ENCODE data around the gene LGMN. TPM values are rescaled to one million over a fixed set of nuclear protein-coding genes. Genes with fewer than 3 reads are reported as not detected.
A peak's percentile ranks its signal among the peaks of the same experiment; 100 is the strongest.
"Not testable (repeated sequence)": the region's sequence is repeated elsewhere in the genome, so short reads cannot be mapped to it uniquely, and the experiment has no call there.

The LGMN gene
- total RNA-seq, 1 experiment from 2014 or later, result 94.2 TPM

DNA sequence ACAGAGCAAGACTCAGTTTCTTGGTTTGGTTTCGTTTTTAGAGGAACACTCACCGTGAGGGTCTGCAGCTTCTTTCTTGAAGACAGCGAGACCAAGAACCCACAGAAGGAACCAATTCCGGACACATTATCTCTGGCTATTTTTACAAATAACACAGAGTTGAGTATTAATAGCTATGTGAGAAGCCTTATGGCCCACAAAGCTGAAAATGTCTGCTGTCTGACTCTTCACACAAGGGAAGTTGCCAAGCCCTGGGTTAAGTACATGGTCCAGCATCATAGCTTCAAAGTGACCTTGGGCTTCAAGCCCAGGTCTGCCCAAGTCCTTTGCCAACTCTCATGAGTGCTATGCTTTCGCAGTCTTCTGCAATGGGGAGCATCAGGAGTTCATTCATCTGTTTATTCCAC, 2.6 kb upstream of the LGMN start:
- H3K4me1 ChIP-seq, result peaks cover 5% of the 10 kb centered on the region; the same call in 1 of the 2 replicates

DNA sequence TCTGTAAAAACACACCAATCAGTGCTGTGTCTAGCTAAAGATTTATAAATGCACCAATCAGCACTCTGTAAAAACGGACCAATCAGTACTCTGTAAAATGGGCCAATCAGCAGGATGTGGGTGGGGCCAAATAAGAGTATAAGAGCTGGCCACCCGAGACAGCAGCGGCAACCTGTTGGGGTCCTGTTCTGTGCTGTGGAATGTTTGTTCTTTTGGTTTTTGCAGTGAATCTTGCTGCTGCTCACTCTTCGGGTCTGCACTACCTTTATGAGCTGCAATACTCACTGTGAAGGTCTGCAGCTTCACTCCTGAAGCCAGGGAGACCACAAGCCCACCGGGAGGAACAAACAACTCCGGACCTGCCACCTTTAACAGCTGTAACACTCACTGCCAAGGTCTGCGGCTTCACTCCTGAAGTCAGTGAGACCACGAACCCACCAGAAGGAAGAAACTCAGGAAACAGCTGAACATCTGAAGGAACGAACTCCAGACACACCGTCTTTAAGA, 1.8 kb upstream of the LGMN start:
- H3K9me3 ChIP-seq; H3K27ac Mint-ChIP-seq (ENCODE audit: unreplicated experiment); DNase-seq; H3K4me3 Mint-ChIP-seq (ENCODE audit: unreplicated experiment); intact Hi-C loops (cut with micrococcal nuclease; ENCODE audit: unreplicated experiment); H3K4me3 ChIP-seq (ENCODE audit: low read depth, low read length); H3K27me3 ChIP-seq (replicated peaks; ENCODE audit: control insufficient read depth, insufficient read depth, low read length); POLR2A ChIA-PET; H3K4me1 Mint-ChIP-seq (ENCODE audit: low read depth, unreplicated experiment); H3K9me3 Mint-ChIP-seq (ENCODE audit: unreplicated experiment); H3K4me1 ChIP-seq; BruUV-seq (replicated peaks); CTCF ChIA-PET; H3K36me3 ChIP-seq (ENCODE audit: control insufficient read depth, insufficient read depth, low read length); H3K27me3 Mint-ChIP-seq (ENCODE audit: insufficient read depth, unreplicated experiment): not testable (repeated sequence)
- peaks cover 12% of the 10 kb centered on the region for H3K36me3 Mint-ChIP-seq (ENCODE audit: insufficient read depth, unreplicated experiment)

More for the DNA sequence above, 2.6 kb upstream of the LGMN start:
- H3K27me3 Mint-ChIP-seq (ENCODE audit: insufficient read depth, unreplicated experiment), result peaks cover 4% of the 10 kb centered on the region
- H3K36me3 ChIP-seq (ENCODE audit: control insufficient read depth, insufficient read depth, low read length), result no peaks in the 10 kb centered on the region
- H3K36me3 Mint-ChIP-seq (ENCODE audit: insufficient read depth, unreplicated experiment), result peaks cover 12% of the 10 kb centered on the region
- H3K27ac Mint-ChIP-seq (ENCODE audit: unreplicated experiment), result no peak overlapping the region
- BruUV-seq (replicated peaks), result no TSS peak
- H3K4me3 ChIP-seq (ENCODE audit: low read depth, low read length), result no peak overlapping the region
- H3K9me3 ChIP-seq, result peaks cover 5% of the 10 kb centered on the region; the same call in 1 of the 2 replicates
- H3K4me1 Mint-ChIP-seq (ENCODE audit: low read depth, unreplicated experiment), result peaks cover 7% of the 10 kb centered on the region
- no peaks in the 10 kb centered on the region for H3K9me3 Mint-ChIP-seq (ENCODE audit: unreplicated experiment)
- intact Hi-C loops (cut with micrococcal nuclease; ENCODE audit: unreplicated experiment), result no loop called here
- no peaks in the 10 kb centered on the region for H3K27me3 ChIP-seq (replicated peaks; ENCODE audit: control insufficient read depth, insufficient read depth, low read length)
- POLR2A ChIA-PET, result interaction anchor here (0.5 kb wide), 1 partner anchor 216 kb away, joined by 9 read pairs; no protein-coding TSS in a partner anchor
- no peak overlapping the region for H3K4me3 Mint-ChIP-seq (ENCODE audit: unreplicated experiment)
- TF ChIP-seq CTCF (IDR thresholded peaks at IDR 0.05; ENCODE audit: insufficient read depth in 1 of 2, low read depth in 1 of 2, low read length in 1 of 2, severe bottlenecking in 1 of 2, unreplicated experiment in 1 of 2), result no peak
- CTCF ChIA-PET, result interaction anchor here (0.6 kb wide), 1 partner anchor 18 kb away, joined by 3 read pairs; no protein-coding TSS in a partner anchor
- no peak for DNase-seq

DNA sequence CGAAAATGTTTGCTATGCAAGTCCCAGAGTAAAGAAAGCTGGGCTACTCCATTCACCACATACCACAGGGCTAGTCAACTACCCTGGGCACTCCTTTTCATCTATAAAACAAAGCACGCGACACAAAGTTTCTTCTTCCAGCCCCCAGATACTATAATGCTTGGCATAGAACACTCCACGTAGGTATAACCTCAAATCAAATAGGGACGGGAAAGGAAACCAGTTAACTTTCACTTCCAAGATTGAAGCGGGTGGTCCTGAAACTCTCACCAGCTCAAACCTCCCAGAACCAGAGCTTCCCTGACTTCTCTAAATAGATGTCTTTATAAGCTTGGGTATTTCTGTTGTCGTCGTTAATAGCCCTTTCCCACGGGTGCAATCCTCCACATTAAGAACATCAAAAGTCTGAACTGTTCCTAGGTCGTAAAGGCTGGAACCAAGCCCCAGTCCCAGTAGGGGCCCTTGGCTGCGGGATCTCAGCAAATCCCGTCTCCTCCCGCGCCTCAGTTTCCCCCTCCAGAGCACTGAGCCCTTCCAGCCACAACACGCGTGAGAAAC, 647 bp downstream of the LGMN start:
- Mint-ChIP-seq H3K4me3 (ENCODE audit: unreplicated experiment) (peak overlapping the region; percentile 90), H3K4me1 (ENCODE audit: low read depth, unreplicated experiment) (peaks cover 7% of the 10 kb centered on the region), H3K36me3 (ENCODE audit: insufficient read depth, unreplicated experiment) (peaks cover 12% of the 10 kb centered on the region), H3K27me3 (ENCODE audit: insufficient read depth, unreplicated experiment) (no peaks in the 10 kb centered on the region), H3K9me3 (ENCODE audit: unreplicated experiment) (no peaks in the 10 kb centered on the region), H3K27ac (ENCODE audit: unreplicated experiment) (peak overlapping the region; percentile 86)
- H3K9me3 ChIP-seq, result peaks cover 5% of the 10 kb centered on the region; the same call in 1 of the 2 replicates
- ChIA-PET CTCF (interaction anchor here (0.7 to 1.6 kb wide), 2 partner anchors 23 to 59 kb away, joined by 3 read pairs; no protein-coding TSS in a partner anchor), POLR2A (interaction anchor here (0.6 to 1.6 kb wide), 6 partner anchors 11 to 46 kb away, joined by 3 to 18 read pairs (median 6); partner anchors contain the start of gene GOLGA5)
- intact Hi-C loops (cut with micrococcal nuclease; ENCODE audit: unreplicated experiment), result loop anchor here (1.0 to 2.0 kb wide), 2 partner anchors 33 to 47 kb away; partner anchors contain the start of gene GOLGA5
- H3K36me3 ChIP-seq (ENCODE audit: control insufficient read depth, insufficient read depth, low read length), result no peaks in the 10 kb centered on the region
- H3K27me3 ChIP-seq (replicated peaks; ENCODE audit: control insufficient read depth, insufficient read depth, low read length), result no peaks in the 10 kb centered on the region
- TF ChIP-seq CTCF (IDR thresholded peaks at IDR 0.05; ENCODE audit: insufficient read depth in 1 of 2, low read depth in 1 of 2, low read length in 1 of 2, severe bottlenecking in 1 of 2, unreplicated experiment in 1 of 2), result no peak
- H3K4me1 ChIP-seq, result peaks cover 5% of the 10 kb centered on the region; the same call in 1 of the 2 replicates
- H3K4me3 ChIP-seq (ENCODE audit: low read depth, low read length), result peak overlapping the region; percentile 75
- DNase-seq, result peak in 1 of 2 experiments; percentile 13
- TSS peak; percentile 62 for BruUV-seq (replicated peaks)

Data from Caco-2 (cell line).